HCT116 (cell line): Measurements from ENCODE around the gene TIMM44.

Experiments
- ATF3 ChIP-seq: IDR thresholded peaks from 2 replicates; pipeline ENCODE4 v1.6.1; 2012
- ELF1 ChIP-seq: IDR thresholded peaks from 2 replicates; pipeline ENCODE4 v1.6.1; 2012; ENCODE audit warnings: low read depth, borderline replicate concordance
- EZH2phosphoT487 ChIP-seq: fragments of 200-600 bp; IDR thresholded peaks from 2 replicates; pipeline ENCODE4 v1.6.1; 2018; ENCODE audit warnings: antibody characterized with exemption, borderline replicate concordance
- POLR2A ChIP-seq: IDR thresholded peaks from 2 replicates; pipeline ENCODE4 v1.7.0; 2011; ENCODE audit warnings: borderline replicate concordance; ENCODE audit not compliant: insufficient read depth, insufficient read length; ENCODE audit errors: extremely low read depth
- POLR2AphosphoS5 ChIP-seq: IDR thresholded peaks from 2 replicates; pipeline ENCODE4 v1.6.1; 2011; ENCODE audit warnings: mild to moderate bottlenecking, low read depth, low read length, moderate library complexity
- REST ChIP-seq: IDR thresholded peaks from 2 replicates; pipeline ENCODE4 v1.6.1; 2012; ENCODE audit warnings: low read depth
- SRF ChIP-seq: IDR thresholded peaks from 2 replicates; pipeline ENCODE4 v1.6.1; 2012; ENCODE audit warnings: low read depth
- YY1 ChIP-seq: IDR thresholded peaks from 2 replicates; pipeline ENCODE4 v1.6.1; 2011; ENCODE audit warnings: low read length, low read depth, moderate library complexity, mild to moderate bottlenecking; ENCODE audit not compliant: insufficient replicate concordance; ENCODE audit errors: extremely low read depth
- ZNF274 ChIP-seq: fragments of 200-500 bp; sonication (Bioruptor generic); IDR thresholded peaks from 2 replicates; pipeline ENCODE4 v1.6.1; 2014; ENCODE audit warnings: mild to moderate bottlenecking, low read depth, low read length, inconsistent platforms
- TF ChIP-seq, protein P1 (sequence below): IDR thresholded peaks from 2 replicates; pipeline ENCODE4 v1.6.1; 2012
- TF ChIP-seq, protein P2 (sequence below), 3 experiments: fragments of 200-600 bp in 1 of 3; sonication (generic) in 1 of 3; IDR thresholded peaks in 2 of 3; conservative IDR thresholded peaks in 1 of 3; 2 replicates each; pipeline ENCODE4 v1.5.1; 2012 to 2017; ENCODE audit warnings: low read depth in 2 of 3, low read length in 2 of 3, antibody characterized with exemption in 1 of 3, borderline replicate concordance in 1 of 3, control low read depth in 1 of 3, mild to moderate bottlenecking in 1 of 3, mixed read lengths in 1 of 3, mixed run types in 1 of 3, moderate library complexity in 1 of 3; ENCODE audit not compliant: insufficient read depth in 1 of 3

GRCh38 chr19:7900931-7901330 lies 42.5 kb downstream of the TIMM44 start:
- TF ChIP-seq YY1 (no peak), ATF3 (no peak), EZH2phosphoT487 (no peak), POLR2A (no peak), ELF1 (no peak), REST (no peak), ZNF274 (no peak), POLR2AphosphoS5 (no peak), SRF (no peak)
- TF ChIP-seq, protein P1, sequence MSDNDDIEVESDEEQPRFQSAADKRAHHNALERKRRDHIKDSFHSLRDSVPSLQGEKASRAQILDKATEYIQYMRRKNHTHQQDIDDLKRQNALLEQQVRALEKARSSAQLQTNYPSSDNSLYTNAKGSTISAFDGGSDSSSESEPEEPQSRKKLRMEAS = no peak
- TF ChIP-seq, protein P2, sequence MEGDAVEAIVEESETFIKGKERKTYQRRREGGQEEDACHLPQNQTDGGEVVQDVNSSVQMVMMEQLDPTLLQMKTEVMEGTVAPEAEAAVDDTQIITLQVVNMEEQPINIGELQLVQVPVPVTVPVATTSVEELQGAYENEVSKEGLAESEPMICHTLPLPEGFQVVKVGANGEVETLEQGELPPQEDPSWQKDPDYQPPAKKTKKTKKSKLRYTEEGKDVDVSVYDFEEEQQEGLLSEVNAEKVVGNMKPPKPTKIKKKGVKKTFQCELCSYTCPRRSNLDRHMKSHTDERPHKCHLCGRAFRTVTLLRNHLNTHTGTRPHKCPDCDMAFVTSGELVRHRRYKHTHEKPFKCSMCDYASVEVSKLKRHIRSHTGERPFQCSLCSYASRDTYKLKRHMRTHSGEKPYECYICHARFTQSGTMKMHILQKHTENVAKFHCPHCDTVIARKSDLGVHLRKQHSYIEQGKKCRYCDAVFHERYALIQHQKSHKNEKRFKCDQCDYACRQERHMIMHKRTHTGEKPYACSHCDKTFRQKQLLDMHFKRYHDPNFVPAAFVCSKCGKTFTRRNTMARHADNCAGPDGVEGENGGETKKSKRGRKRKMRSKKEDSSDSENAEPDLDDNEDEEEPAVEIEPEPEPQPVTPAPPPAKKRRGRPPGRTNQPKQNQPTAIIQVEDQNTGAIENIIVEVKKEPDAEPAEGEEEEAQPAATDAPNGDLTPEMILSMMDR (IDR thresholded peaks at IDR 0.05 in 2 of 3, conservative IDR thresholded peaks at IDR 0.05 in 1 of 3; ENCODE audit: borderline replicate concordance in 1 of 3, insufficient read depth in 1 of 3, low read depth in 2 of 3, low read length in 2 of 3) = no peak
